Esophagus mucosa (tissue), 1 donor: ENCODE results near the gene LOX. TPM values are rescaled to one million over a fixed set of nuclear protein-coding genes. Genes with fewer than 3 reads are reported as not detected.

ENCODE experiments used
- ATAC-seq: fragments of 200-7000 bp; cut with Tn5 transposase; one replicate; pipeline ENCODE4 v1.9.1; 2020
- total RNA-seq: library from RNA; stranded (reverse); gene quantifications from one replicate; pipeline ENCODE4 v1.2.4, GENCODE V29; 2023
- donor health status: DM: yes; HTN: yes; CAD: no.

LOX gene
- total RNA-seq, 1 donor from 2014 or later: 6.6 TPM

GRCh38 chr5:122051569-122051968 is 26.5 kb downstream of the LOX start:
- ATAC-seq: no peak

DNA sequence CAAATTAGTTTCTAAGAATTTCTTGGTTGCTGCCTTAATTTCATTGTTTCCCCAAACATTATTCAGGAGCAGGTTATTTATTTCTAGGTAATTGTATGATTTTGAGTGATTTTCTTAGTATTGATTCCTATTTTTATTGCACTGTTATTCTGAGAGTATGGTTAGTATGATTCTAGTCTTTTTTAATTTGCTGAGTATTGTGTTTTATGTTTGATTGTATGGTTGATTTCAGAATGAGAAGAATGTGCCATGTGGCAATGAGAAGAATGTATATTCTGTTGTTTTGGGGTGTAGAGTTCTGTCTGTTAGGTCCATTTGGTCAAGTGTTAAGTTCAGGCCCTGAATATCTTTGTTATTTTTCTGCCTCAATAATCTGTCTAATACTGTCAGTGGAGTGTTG is 27.1 kb downstream of the LOX start:
- no peak for ATAC-seq

DNA sequence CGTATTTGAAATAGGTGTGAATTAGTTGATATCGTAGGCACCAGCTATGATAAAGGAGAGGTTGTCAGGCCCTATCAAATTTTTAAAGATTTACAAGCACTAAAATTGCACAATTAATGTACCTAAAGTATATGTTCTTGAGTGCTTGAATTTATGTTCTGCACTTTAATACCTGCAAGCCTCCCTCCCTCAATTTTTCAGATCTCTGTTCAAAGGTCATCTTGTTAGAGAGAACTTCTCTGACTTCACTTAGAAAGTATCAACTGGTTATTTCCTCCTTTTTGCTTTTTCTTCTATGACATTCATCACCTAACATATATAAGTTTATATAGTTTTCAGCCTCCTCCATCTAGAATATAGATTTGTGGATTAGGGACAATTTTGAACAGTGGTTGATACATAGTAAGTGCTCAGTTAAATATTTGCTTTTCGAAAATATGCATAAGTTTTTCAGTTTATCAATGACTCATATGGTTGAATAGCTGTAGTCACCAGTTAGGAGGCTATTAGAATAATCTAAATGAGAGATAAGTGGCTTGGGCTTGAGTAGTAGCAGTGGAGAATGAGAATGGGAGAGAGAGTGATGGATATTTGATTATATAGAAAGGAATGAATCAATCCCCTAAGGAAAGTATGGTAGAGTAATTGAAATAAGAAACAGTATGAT is 37.3 kb downstream of the LOX start:
- no peak for ATAC-seq

GRCh38 chr5:122036326-122036725 is 41.7 kb downstream of the LOX start:
- no peak for ATAC-seq

- ATAC-seq: no peak
These were observed 42.1 kb downstream of the LOX start for GRCh38 chr5:122035913-122036312.

DNA sequence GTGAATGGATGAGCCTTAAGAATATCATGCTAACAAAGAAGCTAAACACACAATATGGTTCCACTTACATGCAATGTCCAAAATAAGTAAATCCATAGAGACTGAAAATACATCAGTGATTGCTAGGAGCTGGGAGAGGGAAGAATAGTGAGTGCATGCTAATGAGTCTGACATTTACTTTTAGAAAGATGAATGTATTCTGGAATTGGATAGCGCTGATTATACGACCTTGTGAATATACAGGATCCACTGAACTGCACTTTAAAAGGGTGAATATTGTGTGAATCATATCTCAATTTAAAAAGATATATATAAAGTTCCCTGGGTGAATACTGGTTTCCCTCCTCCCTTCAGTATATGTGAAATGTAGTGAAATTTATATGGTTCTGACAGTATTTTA is 46.2 kb downstream of the LOX start:
- no peak for ATAC-seq

DNA sequence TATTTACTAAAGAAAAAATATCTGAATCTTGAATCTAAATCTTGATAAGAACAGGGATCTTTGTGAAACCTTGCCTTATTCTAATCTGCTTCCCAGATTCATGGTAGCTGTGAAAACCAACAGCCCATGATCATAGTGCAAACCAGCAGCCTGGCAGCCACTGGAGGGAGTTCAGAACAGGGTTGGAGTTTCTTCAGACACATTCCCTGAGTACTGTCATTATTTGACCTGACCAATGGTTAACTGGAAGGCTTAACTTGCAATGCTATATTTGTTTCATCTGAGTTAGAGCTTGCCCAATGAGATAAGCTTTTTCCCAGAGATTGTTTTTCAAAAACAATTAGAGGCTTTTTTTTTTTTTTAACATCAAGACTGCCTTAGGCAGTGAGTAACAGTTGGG is 47.8 kb downstream of the LOX start:
- no peak for ATAC-seq

DNA sequence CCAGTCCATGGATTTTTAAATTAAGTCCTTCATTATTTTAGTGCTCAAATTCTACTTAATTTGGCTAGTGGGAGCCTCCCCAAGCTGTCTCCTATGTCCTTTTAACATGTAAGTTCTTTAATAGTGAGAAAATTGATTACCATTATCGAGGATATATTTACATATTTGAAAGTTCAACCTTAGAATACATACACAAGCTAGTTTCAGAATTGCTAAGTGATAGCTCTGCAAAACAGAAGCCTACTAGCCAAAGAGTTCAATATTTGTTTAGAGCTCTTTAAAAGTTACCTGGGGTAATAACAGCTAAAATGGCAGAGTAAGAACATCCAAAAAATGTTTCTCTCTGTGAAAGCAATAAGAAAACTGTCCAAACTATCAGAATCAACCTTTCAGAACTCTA is 48.2 kb downstream of the LOX start:
- no peak for ATAC-seq

- no peak for ATAC-seq
These were observed 55.1 kb downstream of the LOX start for GRCh38 chr5:122022966-122023365.

GRCh38 chr5:122019919-122020590 is 58.0 kb downstream of the LOX start:
- no peak for ATAC-seq

DNA sequence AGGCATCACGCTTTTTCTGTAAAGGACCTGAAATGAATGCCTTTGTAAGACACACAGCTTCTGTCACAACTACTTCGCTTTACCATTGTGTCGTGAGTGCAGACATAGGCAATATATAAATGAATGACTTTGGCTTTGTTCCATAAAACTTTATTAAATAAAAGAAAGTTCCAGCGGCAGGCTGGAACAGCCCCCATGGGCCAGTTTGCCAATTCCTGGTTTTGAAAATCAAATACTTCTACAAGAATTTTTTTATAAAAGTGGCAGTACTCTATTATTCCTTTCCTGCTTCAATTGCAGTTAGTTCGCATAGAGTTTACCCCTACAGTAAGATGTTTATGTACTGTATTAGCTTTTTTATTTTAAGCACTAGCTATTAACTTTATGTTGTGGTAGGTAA is 62.6 kb downstream of the LOX start:
- no peak for ATAC-seq

- no peak for ATAC-seq
These were observed 63.7 kb downstream of the LOX start for GRCh38 chr5:122014236-122014935.

Other genes starting within 250 kb of the LOX start
- not detected for gene FTMT, start 226.4 kb downstream of the LOX start, total RNA-seq
- 7.9 TPM for gene SRFBP1, start 116.3 kb downstream of the LOX start, total RNA-seq
- gene ZNF474, start 51.3 kb upstream of the LOX start, total RNA-seq: not detected
- 2.3 TPM for gene SNCAIP, start 234.0 kb upstream of the LOX start, total RNA-seq